IPS-18c (cell line): Measurements from ENCODE around the gene PPFIBP2.

ENCODE experiments used
- H3K4me3 ChIP-seq: 2 replicates; pipeline ENCODE4 v1.7.0; 2013; ENCODE audit warnings: low read depth, mild to moderate bottlenecking, low read length, moderate library complexity; ENCODE audit not compliant: insufficient read depth
- H3K9me3 ChIP-seq: one replicate; pipeline ENCODE4 v1.6.1; 2013; ENCODE audit warnings: mild to moderate bottlenecking, low read length, moderate library complexity; ENCODE audit not compliant: control insufficient read depth, insufficient read depth

The PPFIBP2 gene

DNA sequence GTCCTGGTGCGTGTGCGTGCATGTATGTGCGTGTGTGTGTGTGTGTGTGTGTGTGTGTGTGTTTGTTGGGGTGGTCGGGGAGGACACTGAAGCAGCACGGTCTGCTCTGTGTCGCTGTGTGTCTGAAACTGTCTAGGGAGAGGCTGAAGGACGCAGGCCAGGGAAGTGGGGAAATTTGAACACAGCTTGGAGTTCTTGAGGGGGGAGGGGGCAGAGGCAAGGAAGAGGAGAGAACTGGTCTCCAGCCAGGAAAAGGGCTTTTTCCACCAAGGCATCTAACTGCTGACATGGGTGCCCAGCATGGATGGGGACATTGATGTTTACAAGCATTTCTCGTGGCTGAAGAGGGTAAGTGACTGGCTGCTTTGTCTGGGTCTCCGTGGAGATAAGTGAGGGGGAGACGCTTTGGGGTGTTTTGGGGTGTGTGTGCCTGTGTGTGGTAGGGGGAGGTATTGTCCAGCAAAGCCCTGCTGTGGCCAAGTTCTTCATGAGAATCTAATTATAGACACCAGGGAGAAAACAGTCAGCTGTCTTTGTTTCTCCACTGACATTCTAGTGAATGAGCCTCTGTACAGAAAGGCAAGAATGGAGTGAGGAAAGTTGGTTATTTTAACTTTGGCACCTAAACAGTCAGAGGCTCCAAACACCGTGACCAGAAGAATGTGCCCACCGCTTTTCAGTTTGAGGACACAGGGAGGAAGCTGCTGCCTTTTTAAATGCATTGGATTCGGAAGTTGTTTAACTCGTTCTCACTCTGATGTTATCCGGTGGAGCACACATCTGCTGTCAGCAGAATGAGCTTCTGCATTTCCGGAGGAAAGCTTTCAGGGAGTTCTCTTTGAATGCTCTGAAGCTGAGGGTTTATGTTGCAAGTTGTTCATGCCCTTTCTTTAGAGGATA lies 63.7 kb downstream of the PPFIBP2 start:
- Histone ChIP-seq H3K4me3 (no peak overlapping the region), H3K9me3 (no peaks in the 10 kb centered on the region)

DNA sequence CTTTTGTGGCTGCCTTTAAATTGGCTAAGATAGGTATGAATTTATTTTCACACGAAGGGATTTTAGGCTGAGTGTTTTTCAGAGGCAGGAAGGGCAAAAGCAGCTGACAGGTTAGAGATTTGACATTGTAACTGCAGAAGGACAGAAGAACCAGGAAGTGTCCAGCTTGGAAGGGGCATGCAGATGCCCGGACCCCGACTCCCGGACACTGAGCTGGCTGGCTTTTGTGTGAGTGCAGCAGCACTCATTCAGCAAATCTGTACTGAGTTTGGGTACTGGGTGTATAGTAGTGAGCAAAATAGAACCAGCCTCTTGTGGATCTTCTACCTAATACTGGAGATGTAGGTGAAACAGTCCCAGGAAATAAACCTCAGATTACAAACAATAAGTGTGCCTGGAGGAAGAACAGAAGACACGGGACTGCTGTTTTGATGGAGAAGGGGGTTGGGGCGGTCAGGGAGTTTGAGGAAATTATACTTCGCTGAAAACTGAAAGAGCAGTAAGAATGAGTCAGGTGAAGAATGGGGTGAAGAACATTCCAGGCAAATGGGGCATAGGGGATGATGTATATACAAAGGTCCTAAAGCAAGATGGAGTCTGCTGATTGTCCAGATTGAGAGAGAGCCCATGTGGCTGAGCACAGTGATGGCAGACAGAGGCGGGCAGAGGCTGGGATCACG lies 64.6 kb downstream of the PPFIBP2 start:
- Histone ChIP-seq H3K9me3 (no peaks in the 10 kb centered on the region), H3K4me3 (no peak overlapping the region)

DNA sequence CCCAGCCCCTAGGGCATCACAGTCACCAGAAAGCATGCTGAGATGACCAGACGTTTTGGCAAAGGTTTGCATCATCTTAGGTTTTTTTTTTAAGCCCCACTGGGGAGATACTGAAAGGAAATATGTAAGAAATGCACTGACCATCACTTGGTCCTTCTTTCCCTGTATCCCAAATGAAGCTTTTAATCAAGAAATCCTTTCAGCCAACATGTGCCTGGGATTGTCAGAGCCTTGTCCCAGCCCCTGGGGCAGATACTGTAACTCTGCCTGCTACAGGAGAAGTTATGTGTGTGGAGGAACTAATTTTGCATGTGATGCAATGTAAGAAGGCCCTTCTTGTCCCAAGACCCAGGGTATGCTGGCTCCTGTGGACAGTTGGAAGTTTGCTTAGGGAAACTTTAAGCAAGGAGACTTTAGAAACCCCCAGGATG lies 65.6 kb downstream of the PPFIBP2 start:
- H3K9me3 ChIP-seq: no peaks in the 10 kb centered on the region
- no peak overlapping the region for H3K4me3 ChIP-seq

DNA sequence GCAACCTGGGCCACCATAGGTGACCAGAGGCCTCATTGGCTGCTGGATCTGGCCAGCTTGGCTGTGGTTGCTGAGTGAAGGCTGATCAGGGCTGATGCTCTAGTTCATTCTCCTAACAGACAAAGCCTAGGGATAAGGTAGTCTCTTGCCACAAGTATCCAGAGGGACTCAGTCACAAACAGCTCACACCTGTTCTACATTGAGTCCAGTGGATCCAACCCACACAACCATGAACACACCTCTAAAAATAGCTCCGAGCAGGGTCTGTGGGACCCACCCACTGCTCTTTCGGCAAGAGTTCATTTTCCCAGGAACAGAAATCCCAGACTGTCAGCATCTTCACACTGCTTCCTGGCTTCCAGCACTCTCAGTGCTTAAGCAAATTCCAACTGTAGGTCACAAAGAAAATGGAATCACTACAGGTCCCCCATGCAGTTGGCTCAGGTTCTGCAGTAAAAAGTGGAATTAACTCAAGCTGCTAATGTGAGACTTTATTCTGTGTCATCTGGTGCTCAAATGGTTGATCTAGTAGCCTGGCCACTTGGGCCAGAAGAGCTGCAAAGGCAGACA lies 67.3 kb downstream of the PPFIBP2 start:
- no peak overlapping the region for H3K4me3 ChIP-seq
- no peaks in the 10 kb centered on the region for H3K9me3 ChIP-seq

DNA sequence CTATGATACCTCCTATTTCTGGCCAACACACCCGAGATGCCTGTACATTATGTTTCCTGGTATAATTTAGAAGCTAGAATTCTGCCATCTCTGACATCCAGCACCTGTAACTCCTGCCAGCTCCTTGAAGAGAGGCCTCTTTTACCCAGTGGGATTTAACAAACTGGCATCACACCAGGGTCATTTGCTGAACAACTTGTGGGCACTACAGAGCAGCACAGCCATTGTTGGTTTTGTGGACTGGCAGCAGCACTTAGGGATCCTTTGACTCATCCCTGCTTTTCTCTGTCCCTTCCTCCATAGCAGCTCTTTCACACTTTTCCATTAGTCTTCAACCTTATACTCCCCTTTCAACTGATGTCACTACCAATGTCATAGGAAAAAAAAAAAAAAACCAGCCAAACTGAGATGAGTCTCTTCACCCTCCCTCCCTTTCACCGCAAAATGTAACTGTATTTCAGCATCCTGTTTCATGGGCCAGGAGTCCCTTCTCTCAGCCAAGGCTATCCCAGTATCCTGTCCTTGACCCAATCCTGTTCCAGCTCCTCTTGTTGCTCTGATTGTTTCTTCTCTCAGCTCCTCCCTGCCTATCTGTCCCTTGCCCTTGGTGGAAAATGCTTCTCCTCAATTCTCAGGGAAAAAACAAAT lies 68.7 kb downstream of the PPFIBP2 start:
- Histone ChIP-seq H3K4me3 (no peak overlapping the region), H3K9me3 (no peaks in the 10 kb centered on the region)

DNA sequence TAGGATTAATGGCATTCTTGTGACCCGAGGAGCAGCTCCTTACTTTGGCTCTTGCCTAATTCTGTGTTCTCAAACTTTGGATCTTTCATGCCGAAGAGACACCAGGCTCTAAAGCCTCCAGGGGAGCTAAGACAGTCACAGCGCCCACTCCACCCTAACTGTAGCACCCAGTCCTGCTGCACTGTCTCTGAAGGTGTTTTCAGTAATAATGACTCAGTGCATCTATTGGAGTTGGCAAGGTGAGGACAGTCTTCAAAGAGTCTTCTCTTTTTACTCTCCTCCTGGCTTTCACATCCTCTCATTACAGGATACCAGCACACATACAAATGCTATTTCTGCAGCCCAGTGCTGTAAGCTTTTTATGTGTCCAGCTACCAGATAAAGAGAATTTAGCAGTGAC lies 69.4 kb downstream of the PPFIBP2 start:
- Histone ChIP-seq H3K9me3 (no peaks in the 10 kb centered on the region), H3K4me3 (no peak overlapping the region)

DNA sequence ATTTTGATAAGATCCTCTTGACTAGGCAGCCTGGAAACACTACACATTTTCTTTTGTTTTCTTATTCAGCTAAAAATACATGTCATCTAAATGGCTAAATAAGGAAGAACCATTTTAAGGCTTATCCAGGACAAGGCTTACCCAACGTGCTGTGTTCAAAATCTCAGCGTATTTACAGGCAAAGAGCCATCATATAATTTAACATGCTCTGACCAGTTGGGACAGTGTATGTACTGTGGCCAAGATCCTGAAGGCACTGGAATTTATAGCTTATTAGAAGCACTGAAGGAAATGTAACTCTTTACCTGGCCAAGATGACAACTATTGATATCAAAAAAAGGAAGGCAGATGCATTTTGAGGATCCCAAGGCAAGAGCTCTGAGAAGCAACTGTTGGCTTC lies 71.1 kb downstream of the PPFIBP2 start:
- H3K4me3 ChIP-seq: no peak overlapping the region
- H3K9me3 ChIP-seq: no peaks in the 10 kb centered on the region

DNA sequence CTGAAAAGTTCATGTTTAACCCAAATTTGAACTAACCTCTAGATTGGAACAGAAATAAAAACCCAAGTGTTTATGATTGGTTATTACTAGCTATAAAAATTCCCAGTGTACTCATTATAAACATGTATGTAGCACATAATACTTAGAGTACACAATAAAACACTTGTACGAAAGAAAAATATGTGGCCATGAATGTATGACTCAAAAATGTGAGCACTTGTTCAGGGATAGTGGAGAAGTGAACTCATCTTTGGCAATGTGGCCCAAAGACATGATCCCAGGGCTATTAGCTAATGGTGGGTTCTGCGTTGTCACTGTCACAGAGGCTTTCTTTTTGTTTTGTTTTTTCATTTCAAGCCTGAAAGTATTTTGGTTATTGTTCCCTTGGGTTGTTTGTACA lies 72.0 kb downstream of the PPFIBP2 start:
- Histone ChIP-seq H3K4me3 (no peak overlapping the region), H3K9me3 (no peaks in the 10 kb centered on the region)

DNA sequence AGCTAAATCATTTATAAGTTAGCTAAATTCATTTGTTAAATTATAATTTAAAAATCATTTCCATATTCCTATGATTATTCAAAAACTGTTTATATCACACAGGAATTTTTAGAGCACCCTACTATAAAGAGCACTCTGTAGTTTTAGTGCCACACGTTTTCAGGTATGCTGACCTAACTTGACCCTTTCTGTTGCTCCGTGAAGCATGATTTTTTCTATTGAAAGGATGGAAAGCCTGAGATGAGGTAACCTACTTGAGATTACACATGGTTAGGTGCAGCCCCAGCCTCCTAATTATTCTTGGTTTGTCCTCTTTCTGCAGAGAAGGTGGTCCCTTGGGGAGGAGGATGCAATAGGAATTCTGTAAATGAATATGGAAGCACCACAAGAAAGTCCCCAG lies 72.6 kb downstream of the PPFIBP2 start:
- no peak overlapping the region for H3K4me3 ChIP-seq

DNA sequence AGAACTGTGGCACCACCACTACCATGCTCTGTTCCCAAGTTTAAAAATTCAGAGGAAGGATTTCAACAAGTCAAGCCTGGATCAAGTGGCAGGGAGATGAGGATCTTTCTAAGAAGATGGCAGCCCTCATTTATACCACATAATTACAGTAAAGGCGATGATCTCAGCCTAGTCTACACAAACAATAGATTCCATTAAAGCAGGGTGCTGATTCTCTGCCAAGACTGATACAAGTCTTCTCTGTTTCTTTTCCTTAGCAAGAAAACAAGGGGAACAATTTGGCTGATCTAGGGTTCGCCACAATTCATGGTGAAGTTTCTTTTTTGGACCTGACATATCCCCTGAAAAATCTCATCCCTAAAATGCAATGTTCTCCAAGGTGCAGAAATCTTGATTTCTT lies 73.9 kb downstream of the PPFIBP2 start:
- no peak overlapping the region for H3K4me3 ChIP-seq
- no peaks in the 10 kb centered on the region for H3K9me3 ChIP-seq

More for the DNA sequence above, 72.6 kb downstream of the PPFIBP2 start:
- no peaks in the 10 kb centered on the region for H3K9me3 ChIP-seq

DNA sequence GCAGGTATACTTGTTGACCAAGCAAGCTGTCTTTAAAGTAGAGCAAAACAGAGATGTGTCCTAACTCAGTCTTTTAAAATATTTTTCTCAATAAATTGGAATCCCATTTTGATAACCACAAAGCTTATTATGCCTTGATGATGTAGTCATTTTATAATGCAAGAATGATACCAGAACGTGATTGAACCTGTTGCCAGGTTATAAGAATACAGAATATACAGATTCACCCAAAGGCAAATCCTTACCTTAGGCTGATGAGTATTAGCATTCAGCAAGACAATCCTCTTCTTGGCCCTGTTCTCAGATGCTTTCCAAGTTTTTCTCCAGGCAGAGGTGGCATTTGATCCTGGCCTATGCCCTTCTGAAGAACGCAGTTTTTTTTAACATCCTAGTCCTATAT lies 76.1 kb downstream of the PPFIBP2 start:
- Histone ChIP-seq H3K4me3 (no peak overlapping the region), H3K9me3 (no peaks in the 10 kb centered on the region)

DNA sequence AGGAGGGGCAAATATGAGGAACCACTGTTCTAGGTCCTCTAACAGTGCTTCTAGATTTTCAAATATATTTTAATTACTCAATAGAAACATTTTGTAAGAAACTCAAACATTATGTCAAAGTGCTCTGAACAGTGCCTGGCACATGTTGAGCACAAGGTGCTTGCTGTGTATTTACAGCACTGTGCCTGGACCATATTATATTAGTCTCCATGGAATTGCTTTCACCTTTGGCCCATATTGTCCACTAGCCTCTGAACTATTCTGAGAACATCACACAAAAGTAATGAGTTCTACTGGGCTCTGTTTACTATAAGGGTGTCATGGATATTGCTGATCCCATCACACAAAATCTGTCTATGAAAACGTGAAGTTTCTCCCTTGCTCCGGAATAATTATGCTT lies 76.7 kb downstream of the PPFIBP2 start:
- Histone ChIP-seq H3K9me3 (no peaks in the 10 kb centered on the region), H3K4me3 (no peak overlapping the region)

DNA sequence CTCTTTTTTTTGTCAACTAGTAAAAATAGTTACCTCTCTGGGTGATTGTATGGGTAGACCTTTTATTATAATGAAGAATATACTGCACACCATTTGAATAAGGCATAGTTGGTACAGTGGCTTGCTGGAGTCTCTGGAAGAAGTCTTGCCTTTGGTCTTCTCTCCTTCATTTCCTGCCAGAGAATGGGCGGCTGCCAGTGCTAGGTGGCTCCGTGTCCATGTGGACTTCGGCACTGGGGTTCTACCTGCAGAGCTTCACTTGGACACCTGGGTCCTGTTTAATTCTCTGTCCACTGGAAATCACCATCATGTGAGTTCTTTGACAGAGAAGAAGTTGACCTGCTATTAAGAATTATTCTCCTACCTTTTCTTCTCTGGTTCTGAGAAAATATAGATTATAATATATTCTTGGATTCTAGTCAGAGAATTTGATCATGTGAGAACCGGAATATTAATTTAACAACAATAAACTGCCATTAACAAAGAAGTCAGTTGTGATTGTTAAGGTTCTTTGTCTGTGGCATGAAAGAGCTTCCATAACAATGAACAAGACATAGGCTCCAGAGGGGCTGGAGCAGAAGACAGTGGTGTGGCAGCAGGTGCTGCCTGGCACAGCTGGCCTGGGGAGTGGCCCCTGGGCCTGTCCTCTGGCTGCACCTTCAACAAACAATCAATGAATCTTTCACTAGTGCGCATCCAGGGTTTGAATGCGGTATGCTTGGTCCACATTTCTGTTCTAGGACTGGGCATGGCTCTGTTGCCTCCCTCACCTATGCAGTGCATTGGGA lies 77.5 kb downstream of the PPFIBP2 start:
- Histone ChIP-seq H3K4me3 (no peak overlapping the region), H3K9me3 (no peaks in the 10 kb centered on the region)

DNA sequence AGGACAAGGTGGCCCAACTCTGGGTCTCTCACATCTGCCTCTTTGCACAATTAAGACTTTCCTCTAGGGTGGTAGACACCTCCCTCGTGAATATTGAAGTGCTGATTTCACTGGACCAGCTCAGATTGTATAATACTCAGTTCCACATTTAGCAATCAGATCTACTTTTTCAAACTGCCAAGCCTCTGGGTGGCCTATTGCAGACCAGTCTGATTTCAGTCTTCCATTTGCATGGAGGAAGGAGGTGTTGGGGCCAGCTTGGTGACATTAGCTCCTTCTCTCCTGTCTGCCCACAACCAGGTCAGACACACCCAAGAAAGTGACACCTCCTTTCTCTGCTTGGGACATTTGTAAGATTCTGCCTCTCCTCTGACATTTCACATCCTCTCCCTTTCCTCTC lies 78.2 kb downstream of the PPFIBP2 start:
- Histone ChIP-seq H3K4me3 (no peak overlapping the region), H3K9me3 (no peaks in the 10 kb centered on the region)

DNA sequence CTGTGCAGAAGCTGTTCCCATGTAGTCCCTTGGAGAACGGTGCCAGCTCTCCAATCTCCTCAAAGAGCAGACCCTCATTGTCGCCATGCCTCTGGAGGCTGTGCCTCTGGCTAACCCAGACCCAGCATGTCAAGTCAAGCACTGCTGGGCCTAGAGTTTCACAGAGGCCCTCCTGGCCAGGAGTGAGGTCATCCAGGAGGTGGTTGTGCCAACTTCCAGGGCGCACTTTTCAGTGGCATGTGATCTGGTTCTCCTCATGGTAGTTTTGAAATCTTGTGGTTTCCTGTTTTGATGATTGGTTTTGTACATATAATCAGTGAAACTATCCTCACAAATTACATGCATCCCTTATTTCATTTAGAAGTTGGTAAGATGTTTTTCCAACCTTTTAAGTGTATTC lies 78.9 kb downstream of the PPFIBP2 start:
- Histone ChIP-seq H3K4me3 (no peak overlapping the region), H3K9me3 (no peaks in the 10 kb centered on the region)

DNA sequence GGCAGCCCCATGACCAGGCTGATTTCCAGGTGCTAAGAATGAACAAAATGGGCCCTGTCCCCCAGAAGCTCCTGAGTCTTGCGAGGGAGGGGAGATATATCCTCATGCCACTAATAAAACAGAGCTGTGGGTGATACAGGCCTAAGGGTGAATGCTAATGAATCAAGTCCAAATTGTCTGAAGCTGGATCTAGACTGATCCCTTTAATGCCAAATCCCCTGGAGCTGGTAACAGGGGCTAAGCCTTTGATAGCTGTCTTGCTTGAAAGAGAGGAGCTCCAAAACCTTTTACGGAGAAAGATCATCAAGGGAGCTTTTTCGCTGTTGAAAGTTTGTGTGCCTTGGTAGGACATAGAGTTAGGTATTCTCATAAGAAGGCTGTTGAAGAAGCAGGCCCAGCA lies 79.7 kb downstream of the PPFIBP2 start:
- H3K9me3 ChIP-seq: no peaks in the 10 kb centered on the region
- no peak overlapping the region for H3K4me3 ChIP-seq
